Stimulated activated effector memory CD8-positive, alpha-beta T cell treated with anti-CD3 and anti-CD28 coated beads, Interleukin-12 subunit alpha, Interleukin-12 subunit beta, amount 100 ng/mL, for 72 hours (primary cell): Measurements from ENCODE around the gene SALL4.
"Not testable (repeated sequence)": the region's sequence is repeated elsewhere in the genome, so short reads cannot be mapped to it uniquely, and the experiment has no call there.

Experiments
- ATAC-seq: fragments of 150-1000 bp; cut with Tn5 transposase; 2 replicates; pipeline ENCODE4 v1.10.0; 2021
- DNase-seq, 2 donors: peaks; one replicate each; pipeline ENCODE4 v3.0.0; 2021 to 2022; ENCODE audit warnings: low spot score in 2 of 2
- H3K27ac Mint-ChIP-seq: one replicate; pipeline ENCODE4 v1.8.0; 2022; ENCODE audit warnings: mild to moderate bottlenecking, mixed read lengths
- H3K36me3 Mint-ChIP-seq: one replicate; pipeline ENCODE4 v1.8.0; 2022; ENCODE audit warnings: mild to moderate bottlenecking, mixed read lengths
- H3K4me1 Mint-ChIP-seq: one replicate; pipeline ENCODE4 v1.8.0; 2022; ENCODE audit warnings: mixed read lengths
- H3K4me3 Mint-ChIP-seq: one replicate; pipeline ENCODE4 v1.8.0; 2022; ENCODE audit warnings: mild to moderate bottlenecking, mixed read lengths
- H3K9me3 Mint-ChIP-seq: one replicate; pipeline ENCODE4 v1.8.0; 2022; ENCODE audit warnings: mixed read lengths

Gene SALL4

DNA sequence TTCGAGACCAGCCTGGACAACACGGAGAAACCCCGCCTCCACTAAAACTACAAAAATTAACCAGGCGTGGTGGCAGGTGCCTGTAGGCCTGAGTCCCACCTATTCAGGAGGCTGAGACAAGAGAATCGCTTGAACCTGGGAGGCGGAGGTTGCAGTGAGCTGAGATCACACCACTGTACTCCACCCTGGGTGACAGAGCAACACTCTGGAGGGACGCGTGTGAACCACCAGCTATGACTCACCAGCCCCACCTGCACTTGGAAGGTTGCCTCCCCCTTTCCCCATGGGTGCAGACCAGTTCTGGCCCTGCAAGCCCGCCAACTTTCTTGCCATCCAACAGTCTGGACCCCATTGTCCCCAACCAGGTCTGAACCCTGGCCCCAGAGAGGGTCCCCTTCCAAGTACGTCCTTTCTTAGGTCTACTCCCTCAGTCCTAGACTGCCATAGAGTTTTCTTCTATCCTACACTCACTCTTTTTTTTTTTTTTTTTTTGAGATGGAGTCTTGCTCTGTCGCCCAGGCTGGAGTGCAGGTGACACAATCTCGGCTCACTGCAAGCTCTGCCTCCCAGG lies 63.4 kb downstream of the SALL4 start:
- ATAC-seq (peak; percentile 53), DNase-seq (no peak)
- Mint-ChIP-seq H3K9me3 (no peaks in the 10 kb centered on the region), H3K4me3 (no peak overlapping the region), H3K4me1 (peaks cover 5% of the 10 kb centered on the region), H3K36me3 (no peaks in the 10 kb centered on the region), H3K27ac (peak overlapping the region; percentile 26)

DNA sequence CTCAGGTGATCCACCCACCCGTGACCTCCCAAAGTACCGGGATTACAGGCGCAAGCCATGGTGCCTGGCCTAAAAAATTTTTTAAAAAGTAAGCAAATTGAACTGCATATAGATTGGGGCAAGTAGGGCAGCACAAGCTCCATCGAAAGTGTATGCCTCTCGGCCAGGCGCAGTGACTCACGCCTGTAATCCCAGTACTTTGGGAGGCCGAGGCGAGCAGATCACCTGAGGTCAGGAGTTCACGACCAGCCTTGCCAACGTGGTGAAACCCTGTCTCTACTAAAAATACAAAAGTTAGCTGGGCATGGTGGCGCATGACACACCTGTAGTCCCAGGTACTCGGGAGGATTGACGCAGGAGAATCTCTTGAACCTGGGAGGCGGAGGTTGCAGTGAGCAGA lies 64.1 kb downstream of the SALL4 start:
- not testable (repeated sequence) for ATAC-seq, DNase-seq, H3K4me3 Mint-ChIP-seq, H3K9me3 Mint-ChIP-seq, H3K36me3 Mint-ChIP-seq, H3K4me1 Mint-ChIP-seq, H3K27ac Mint-ChIP-seq

- DNase-seq = no peak
- H3K36me3 Mint-ChIP-seq = peaks cover 4% of the 10 kb centered on the region
- no peak for ATAC-seq
- peaks cover 9% of the 10 kb centered on the region for H3K4me1 Mint-ChIP-seq
- H3K9me3 Mint-ChIP-seq = no peaks in the 10 kb centered on the region
- H3K27ac Mint-ChIP-seq = no peak overlapping the region
- H3K4me3 Mint-ChIP-seq = no peak overlapping the region
These were observed 65.4 kb downstream of the SALL4 start for GRCh38 chr20:51736947-51737346.

- Mint-ChIP-seq H3K36me3 (peaks cover 4% of the 10 kb centered on the region), H3K4me1 (peaks cover 14% of the 10 kb centered on the region), H3K9me3 (no peaks in the 10 kb centered on the region), H3K27ac (no peak overlapping the region), H3K4me3 (no peak overlapping the region)
- no peak for ATAC-seq
- no peak for DNase-seq
These were observed 66.4 kb downstream of the SALL4 start for GRCh38 chr20:51735728-51736600.

- no peak for DNase-seq
- ATAC-seq = no peak
- Mint-ChIP-seq H3K9me3 (no peaks in the 10 kb centered on the region), H3K27ac (no peak overlapping the region), H3K4me3 (no peak overlapping the region), H3K4me1 (peaks cover 14% of the 10 kb centered on the region), H3K36me3 (peaks cover 4% of the 10 kb centered on the region)
These were observed 67.2 kb downstream of the SALL4 start for GRCh38 chr20:51734876-51735720.

DNA sequence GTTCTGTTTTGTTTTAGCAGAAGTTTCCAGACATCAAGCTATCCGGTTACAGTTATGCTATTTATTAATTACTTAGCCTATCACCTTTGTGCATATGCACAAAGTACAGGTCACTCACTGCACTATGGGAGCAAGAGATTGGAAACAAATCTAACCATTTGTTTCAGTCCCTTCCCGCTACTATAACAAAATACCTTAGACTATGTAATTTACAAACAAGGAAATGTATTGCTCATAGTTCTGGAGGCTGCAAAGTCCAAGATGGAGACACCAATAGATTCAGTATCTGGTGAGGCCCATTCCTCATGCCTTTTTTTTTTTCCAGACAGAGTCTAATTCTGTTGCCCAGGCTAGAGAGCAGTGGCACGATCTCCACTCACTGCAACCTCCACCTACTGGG lies 69.3 kb downstream of the SALL4 start:
- Mint-ChIP-seq H3K9me3 (no peaks in the 10 kb centered on the region), H3K4me1 (peaks cover 14% of the 10 kb centered on the region), H3K4me3 (no peak overlapping the region), H3K27ac (no peak overlapping the region), H3K36me3 (peaks cover 9% of the 10 kb centered on the region)
- no peak for ATAC-seq
- no peak for DNase-seq
